Skeletal muscle cell (primary cell): ENCODE results near the gene LCN9.

Experiments
- DNase-seq: peaks from one replicate; pipeline ENCODE4 v3.0.0-alpha.2; 2010; ENCODE audit warnings: low read depth
- H3K4me3 ChIP-seq: 2 replicates; pipeline ENCODE4 v1.5.1; 2011; ENCODE audit warnings: low read depth, mild to moderate bottlenecking, control low read depth, low read length, moderate library complexity

Gene LCN9

GRCh38 chr9:135693771-135694170, 30.7 kb downstream of the LCN9 start:
- H3K4me3 ChIP-seq = no peak overlapping the region
- no peak for DNase-seq

- DNase-seq = no peak
These were observed 31.3 kb downstream of the LCN9 start for GRCh38 chr9:135694414-135694813.

GRCh38 chr9:135695036-135695435, 31.9 kb downstream of the LCN9 start:
- H3K4me3 ChIP-seq = no peak overlapping the region
- DNase-seq = no peak

More at GRCh38 chr9:135694414-135694813, 31.3 kb downstream of the LCN9 start:
- H3K4me3 ChIP-seq = no peak overlapping the region

GRCh38 chr9:135695642-135696041, 32.5 kb downstream of the LCN9 start:
- no peak for DNase-seq
- no peak overlapping the region for H3K4me3 ChIP-seq

GRCh38 chr9:135696446-135696845, 33.3 kb downstream of the LCN9 start:
- DNase-seq = no peak
- H3K4me3 ChIP-seq = no peak overlapping the region

GRCh38 chr9:135697226-135697625, 34.1 kb downstream of the LCN9 start:
- DNase-seq = no peak
- H3K4me3 ChIP-seq = no peak overlapping the region

- no peak overlapping the region for H3K4me3 ChIP-seq
These were observed 35.1 kb downstream of the LCN9 start for GRCh38 chr9:135698236-135698635.

GRCh38 chr9:135698767-135699166, 35.7 kb downstream of the LCN9 start:
- no peak overlapping the region for H3K4me3 ChIP-seq
- DNase-seq = no peak

More at GRCh38 chr9:135698236-135698635, 35.1 kb downstream of the LCN9 start:
- no peak for DNase-seq

- DNase-seq = no peak
- no peak within 1 kb of the TSS for H3K4me3 ChIP-seq
These were observed 36.3 kb downstream of the LCN9 start, which contains the start of gene SOHLH1 for GRCh38 chr9:135699440-135699839. Gene SOHLH1 (minus strand): TSS chr9:135699481. CDS start chr9:135699467, 14 bp downstream.

GRCh38 chr9:135700525-135700924, 37.4 kb downstream of the LCN9 start:
- DNase-seq = no peak
- no peak overlapping the region for H3K4me3 ChIP-seq

GRCh38 chr9:135701067-135701958, 38.2 kb downstream of the LCN9 start:
- peak overlapping the region; percentile 36 for H3K4me3 ChIP-seq
- DNase-seq = no peak

- peak within 1 kb of the TSS; percentile 36 for H3K4me3 ChIP-seq
- no peak for DNase-seq
These were observed 39.0 kb downstream of the LCN9 start, which contains the start of gene KCNT1 for GRCh38 chr9:135701959-135702721. Gene KCNT1 (plus strand): TSS chr9:135702185. CDS start chr9:135702259, 74 bp downstream.

- no peak for DNase-seq
- H3K4me3 ChIP-seq = no peak overlapping the region
These were observed 40.6 kb downstream of the LCN9 start for GRCh38 chr9:135703726-135704125.

- no peak overlapping the region for H3K4me3 ChIP-seq
- no peak for DNase-seq
These were observed 41.4 kb downstream of the LCN9 start for GRCh38 chr9:135704483-135704882.

GRCh38 chr9:135705376-135705775, 42.3 kb downstream of the LCN9 start:
- no peak overlapping the region for H3K4me3 ChIP-seq
- no peak for DNase-seq

- H3K4me3 ChIP-seq = no peak overlapping the region
- no peak for DNase-seq
These were observed 43.2 kb downstream of the LCN9 start for GRCh38 chr9:135706288-135706687.

- H3K4me3 ChIP-seq = no peak overlapping the region
These were observed 44.4 kb downstream of the LCN9 start for GRCh38 chr9:135707252-135708138.

GRCh38 chr9:135708164-135708563, 45.1 kb downstream of the LCN9 start:
- DNase-seq = no peak
- no peak overlapping the region for H3K4me3 ChIP-seq

More at GRCh38 chr9:135707252-135708138, 44.4 kb downstream of the LCN9 start:
- DNase-seq = no peak

GRCh38 chr9:135711391-135711790, 48.3 kb downstream of the LCN9 start:
- no peak overlapping the region for H3K4me3 ChIP-seq
- DNase-seq = no peak
